SK-N-SH treated with all-trans-retinoic acid at 6 μM for 48 hours (cell line): ENCODE data around the gene CHMP6.

Experiments used
- ATAC-seq: fragments of 200-7000 bp; cut with Tn5 transposase; 3 replicates; pipeline ENCODE4 v1.9.1; 2020; ENCODE audit warnings: mild to moderate bottlenecking, moderate library complexity
- ARNTL ChIP-seq: fragments of 450-650 bp; formaldehyde crosslinking; IDR thresholded peaks from 2 replicates; pipeline ENCODE4 v1.5.0; 2020; ENCODE audit warnings: low read depth, mild to moderate bottlenecking, moderate library complexity, borderline replicate concordance
- BACH2 ChIP-seq: fragments of 250-450 bp; sonication (Bioruptor Pico); IDR thresholded peaks from 2 replicates; pipeline ENCODE4 v1.9.0; 2021; ENCODE audit warnings: mild to moderate bottlenecking, borderline replicate concordance
- CREB5 ChIP-seq: fragments of 250-450 bp; sonication (Bioruptor Pico); IDR thresholded peaks from 2 replicates; pipeline ENCODE4 v1.5.1; 2020; ENCODE audit warnings: low read depth, mild to moderate bottlenecking, moderate library complexity
- CSDC2 ChIP-seq: fragments of 250-450 bp; sonication (Bioruptor Pico); IDR thresholded peaks from 2 replicates; pipeline ENCODE4 v1.5.0; 2020; ENCODE audit warnings: mild to moderate bottlenecking, moderate library complexity
- CSRNP3 ChIP-seq: fragments of 250-450 bp; sonication (Bioruptor Pico); IDR thresholded peaks from 2 replicates; pipeline ENCODE4 v1.5.1; 2021; ENCODE audit warnings: mild to moderate bottlenecking, moderate library complexity
- ESRRG ChIP-seq: fragments of 250-450 bp; sonication (Bioruptor Pico); IDR thresholded peaks from 2 replicates; pipeline ENCODE4 v1.6.1; 2021; ENCODE audit warnings: mild to moderate bottlenecking
- GLIS3 ChIP-seq: fragments of 250-450 bp; sonication (Bioruptor Pico); IDR thresholded peaks from 2 replicates; pipeline ENCODE4 v1.5.0; 2020; ENCODE audit warnings: mild to moderate bottlenecking, moderate library complexity
- ISL1 ChIP-seq: fragments of 250-450 bp; sonication (Bioruptor Pico); IDR thresholded peaks from 2 replicates; pipeline ENCODE4 v2.1.2; 2022; ENCODE audit warnings: mild to moderate bottlenecking, moderate library complexity
- POU6F1 ChIP-seq: fragments of 250-450 bp; sonication (Bioruptor Pico); IDR thresholded peaks from 2 replicates; pipeline ENCODE4 v1.8.0; 2021; ENCODE audit warnings: low read depth, mild to moderate bottlenecking, moderate library complexity, borderline replicate concordance
- PPARA ChIP-seq: fragments of 250-450 bp; sonication (Bioruptor Pico); IDR thresholded peaks from 2 replicates; pipeline ENCODE4 v1.5.0; 2020; ENCODE audit warnings: mild to moderate bottlenecking, borderline replicate concordance
- RARB ChIP-seq: fragments of 250-450 bp; sonication (Bioruptor Pico); IDR thresholded peaks from 2 replicates; pipeline ENCODE4 v1.8.0; 2021; ENCODE audit warnings: mild to moderate bottlenecking, moderate library complexity
- SNAI2 ChIP-seq: fragments of 250-450 bp; sonication (Bioruptor Pico); IDR thresholded peaks from 2 replicates; pipeline ENCODE4 v1.5.0; 2020; ENCODE audit warnings: mild to moderate bottlenecking, moderate library complexity
- TCF4 ChIP-seq: fragments of 250-450 bp; sonication (Bioruptor Pico); IDR thresholded peaks from 2 replicates; pipeline ENCODE4 v1.8.0; 2021; ENCODE audit warnings: mild to moderate bottlenecking, moderate library complexity, borderline replicate concordance
- TOX ChIP-seq: fragments of 250-450 bp; sonication (Bioruptor Pico); IDR thresholded peaks from 2 replicates; pipeline ENCODE4 v1.8.0; 2021; ENCODE audit warnings: mild to moderate bottlenecking, moderate library complexity, borderline replicate concordance
- ZC3H10 ChIP-seq: fragments of 250-450 bp; sonication (Bioruptor Pico); IDR thresholded peaks from 2 replicates; pipeline ENCODE4 v1.5.1; 2021; ENCODE audit warnings: mild to moderate bottlenecking, moderate library complexity
- ZFP3 ChIP-seq: fragments of 250-450 bp; sonication (Bioruptor Pico); IDR thresholded peaks from 2 replicates; pipeline ENCODE4 v1.5.0; 2020; ENCODE audit warnings: mild to moderate bottlenecking, moderate library complexity
- ZFP30 ChIP-seq: fragments of 450-650 bp; formaldehyde crosslinking; IDR thresholded peaks from 2 replicates; pipeline ENCODE4 v1.5.0; 2022; ENCODE audit warnings: mild to moderate bottlenecking, moderate library complexity
- ZNF565 ChIP-seq: fragments of 450-650 bp; formaldehyde crosslinking; conservative IDR thresholded peaks from 2 replicates; pipeline ENCODE4 v1.5.0; 2020; ENCODE audit warnings: low read depth, mild to moderate bottlenecking, moderate library complexity
- ZNF70 ChIP-seq: fragments of 450-650 bp; formaldehyde crosslinking; IDR thresholded peaks from 2 replicates; pipeline ENCODE4 v1.5.0; 2020; ENCODE audit warnings: mild to moderate bottlenecking, moderate library complexity
- ZNF8 ChIP-seq: fragments of 450-650 bp; formaldehyde crosslinking; IDR thresholded peaks from 2 replicates; pipeline ENCODE4 v1.5.0; 2020; ENCODE audit warnings: mild to moderate bottlenecking, moderate library complexity
- TF ChIP-seq, protein P1 (sequence below): fragments of 250-450 bp; sonication (Bioruptor Pico); IDR thresholded peaks from 2 replicates; pipeline ENCODE4 v1.5.0; 2020; ENCODE audit warnings: mild to moderate bottlenecking, moderate library complexity
- TF ChIP-seq, protein P2 (sequence below): fragments of 250-450 bp; sonication (Bioruptor Pico); IDR thresholded peaks from 2 replicates; pipeline ENCODE4 v1.8.0; 2020; ENCODE audit warnings: mild to moderate bottlenecking, moderate library complexity, borderline replicate concordance

Gene CHMP6

GRCh38 chr17:81035521-81036196 lies 44.0 kb downstream of the CHMP6 start:
- ATAC-seq, result no peak
- TF ChIP-seq RARB (CRISPR knock-in tag), result no peak
- TF ChIP-seq ZFP30 (CRISPR knock-in tag), result no peak
- no peak for TF ChIP-seq CSDC2 (CRISPR knock-in tag)

GRCh38 chr17:81036197-81036941 lies 44.7 kb downstream of the CHMP6 start:
- ATAC-seq, result no peak
- TF ChIP-seq POU6F1 (CRISPR knock-in tag) (no peak), CSDC2 (CRISPR knock-in tag) (no peak), ESRRG (CRISPR knock-in tag) (no peak), ARNTL (no peak), CSRNP3 (no peak), ZNF565 (no peak), SNAI2 (CRISPR knock-in tag) (no peak), PPARA (no peak), TCF4 (CRISPR knock-in tag) (no peak), GLIS3 (CRISPR knock-in tag) (no peak), ZFP3 (CRISPR knock-in tag) (no peak)
- TF ChIP-seq, protein P1, sequence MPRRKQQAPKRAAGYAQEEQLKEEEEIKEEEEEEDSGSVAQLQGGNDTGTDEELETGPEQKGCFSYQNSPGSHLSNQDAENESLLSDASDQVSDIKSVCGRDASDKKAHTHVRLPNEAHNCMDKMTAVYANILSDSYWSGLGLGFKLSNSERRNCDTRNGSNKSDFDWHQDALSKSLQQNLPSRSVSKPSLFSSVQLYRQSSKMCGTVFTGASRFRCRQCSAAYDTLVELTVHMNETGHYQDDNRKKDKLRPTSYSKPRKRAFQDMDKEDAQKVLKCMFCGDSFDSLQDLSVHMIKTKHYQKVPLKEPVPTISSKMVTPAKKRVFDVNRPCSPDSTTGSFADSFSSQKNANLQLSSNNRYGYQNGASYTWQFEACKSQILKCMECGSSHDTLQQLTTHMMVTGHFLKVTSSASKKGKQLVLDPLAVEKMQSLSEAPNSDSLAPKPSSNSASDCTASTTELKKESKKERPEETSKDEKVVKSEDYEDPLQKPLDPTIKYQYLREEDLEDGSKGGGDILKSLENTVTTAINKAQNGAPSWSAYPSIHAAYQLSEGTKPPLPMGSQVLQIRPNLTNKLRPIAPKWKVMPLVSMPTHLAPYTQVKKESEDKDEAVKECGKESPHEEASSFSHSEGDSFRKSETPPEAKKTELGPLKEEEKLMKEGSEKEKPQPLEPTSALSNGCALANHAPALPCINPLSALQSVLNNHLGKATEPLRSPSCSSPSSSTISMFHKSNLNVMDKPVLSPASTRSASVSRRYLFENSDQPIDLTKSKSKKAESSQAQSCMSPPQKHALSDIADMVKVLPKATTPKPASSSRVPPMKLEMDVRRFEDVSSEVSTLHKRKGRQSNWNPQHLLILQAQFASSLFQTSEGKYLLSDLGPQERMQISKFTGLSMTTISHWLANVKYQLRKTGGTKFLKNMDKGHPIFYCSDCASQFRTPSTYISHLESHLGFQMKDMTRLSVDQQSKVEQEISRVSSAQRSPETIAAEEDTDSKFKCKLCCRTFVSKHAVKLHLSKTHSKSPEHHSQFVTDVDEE (CRISPR knock-in tag), result no peak

DNA sequence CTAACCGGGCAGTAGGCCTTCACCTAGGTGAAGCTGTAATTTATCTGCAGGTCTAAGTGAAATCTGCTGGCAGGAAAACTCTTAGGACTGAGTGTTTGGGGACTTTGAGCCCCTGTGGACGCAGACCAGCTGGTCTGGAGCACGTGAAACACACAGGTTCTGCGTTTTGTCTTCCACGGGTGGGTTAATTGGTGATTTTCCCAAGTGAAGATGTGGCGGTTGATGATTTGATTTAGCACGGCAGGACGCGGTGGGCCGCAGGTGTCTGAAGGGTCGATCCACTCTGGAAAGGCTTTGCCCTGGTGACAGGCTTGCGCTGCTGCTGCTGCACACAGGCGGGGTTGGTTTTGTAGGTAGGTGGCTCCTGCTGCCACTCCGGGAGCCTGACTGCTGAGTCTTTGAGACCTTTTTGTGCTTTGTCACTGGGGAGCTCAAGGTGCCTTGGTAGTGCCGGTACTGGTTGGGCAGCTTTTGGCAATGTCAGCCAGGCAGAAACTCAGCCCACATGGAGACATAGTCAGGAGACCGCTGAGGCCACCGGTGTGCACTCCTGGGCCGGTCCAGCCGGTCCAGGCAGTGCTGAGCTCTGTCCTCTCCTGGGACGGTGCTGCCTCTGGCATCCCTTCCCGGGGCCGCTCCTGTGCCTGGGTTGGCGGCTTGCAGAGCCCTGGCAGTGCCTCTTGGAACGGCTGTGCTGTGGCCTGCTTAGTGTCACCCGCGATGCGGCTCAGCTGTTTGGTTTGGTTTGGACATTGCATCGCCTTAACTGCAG lies 45.6 kb downstream of the CHMP6 start:
- TF ChIP-seq BACH2 (CRISPR knock-in tag) (no peak), CSDC2 (CRISPR knock-in tag) (no peak), ZNF8 (no peak), ZFP3 (CRISPR knock-in tag) (no peak), ZC3H10 (CRISPR knock-in tag) (no peak), TCF4 (CRISPR knock-in tag) (no peak), GLIS3 (CRISPR knock-in tag) (no peak), ZFP30 (CRISPR knock-in tag) (no peak), ESRRG (CRISPR knock-in tag) (no peak), ZNF565 (no peak), ZNF70 (CRISPR knock-in tag) (no peak), RARB (CRISPR knock-in tag) (no peak), ISL1 (no peak), CREB5 (CRISPR knock-in tag) (no peak), PPARA (no peak), POU6F1 (CRISPR knock-in tag) (no peak), TOX (no peak)
- TF ChIP-seq, protein P2, sequence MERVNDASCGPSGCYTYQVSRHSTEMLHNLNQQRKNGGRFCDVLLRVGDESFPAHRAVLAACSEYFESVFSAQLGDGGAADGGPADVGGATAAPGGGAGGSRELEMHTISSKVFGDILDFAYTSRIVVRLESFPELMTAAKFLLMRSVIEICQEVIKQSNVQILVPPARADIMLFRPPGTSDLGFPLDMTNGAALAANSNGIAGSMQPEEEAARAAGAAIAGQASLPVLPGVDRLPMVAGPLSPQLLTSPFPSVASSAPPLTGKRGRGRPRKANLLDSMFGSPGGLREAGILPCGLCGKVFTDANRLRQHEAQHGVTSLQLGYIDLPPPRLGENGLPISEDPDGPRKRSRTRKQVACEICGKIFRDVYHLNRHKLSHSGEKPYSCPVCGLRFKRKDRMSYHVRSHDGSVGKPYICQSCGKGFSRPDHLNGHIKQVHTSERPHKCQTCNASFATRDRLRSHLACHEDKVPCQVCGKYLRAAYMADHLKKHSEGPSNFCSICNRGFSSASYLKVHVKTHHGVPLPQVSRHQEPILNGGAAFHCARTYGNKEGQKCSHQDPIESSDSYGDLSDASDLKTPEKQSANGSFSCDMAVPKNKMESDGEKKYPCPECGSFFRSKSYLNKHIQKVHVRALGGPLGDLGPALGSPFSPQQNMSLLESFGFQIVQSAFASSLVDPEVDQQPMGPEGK, result no peak
- ATAC-seq, result no peak
